ENCODE measurements around the gene ELL.
"Not testable (repeated sequence)": the region's sequence is repeated elsewhere in the genome, so short reads cannot be mapped to it uniquely, and the experiment has no call there.

Gene ELL

GRCh38 chr19:18421371-18421959 is 100.4 kb downstream of the ELL start:
- DNase-seq (ENCODE audit: low read depth) = no peak

- DNase-seq (ENCODE audit: low read depth) = no peak
Observed at GRCh38 chr19:18420930-18421329, 100.9 kb downstream of the ELL start.

- DNase-seq (ENCODE audit: low read depth) = no peak
Observed at GRCh38 chr19:18419699-18420460, 102.0 kb downstream of the ELL start.

GRCh38 chr19:18419195-18419698 is 102.6 kb downstream of the ELL start, which contains the start of gene SSBP4:
Gene SSBP4, plus strand, starts transcription at chr19:18419398. Its CDS starts 251 bp downstream, at chr19:18419649.
- DNase-seq (ENCODE audit: low read depth) = peak; percentile 59

- DNase-seq (ENCODE audit: low read depth) = no peak
Observed at GRCh38 chr19:18418483-18419194, 103.2 kb downstream of the ELL start.

GRCh38 chr19:18418029-18418482 is 103.8 kb downstream of the ELL start:
- DNase-seq (ENCODE audit: low read depth) = no peak

GRCh38 chr19:18417250-18418028 is 104.4 kb downstream of the ELL start:
- no peak for DNase-seq (ENCODE audit: low read depth)

GRCh38 chr19:18416778-18417249 is 105.1 kb downstream of the ELL start:
- peak; percentile 63 for DNase-seq (ENCODE audit: low read depth)

- DNase-seq (ENCODE audit: low read depth) = no peak
Observed at GRCh38 chr19:18415178-18415867, 106.5 kb downstream of the ELL start.

- DNase-seq (ENCODE audit: low read depth) = no peak
Observed at GRCh38 chr19:18414504-18415177, 107.2 kb downstream of the ELL start.

- DNase-seq (ENCODE audit: low read depth) = no peak
Observed at GRCh38 chr19:18412610-18413239, 109.1 kb downstream of the ELL start.

GRCh38 chr19:18408053-18408476 is 113.8 kb downstream of the ELL start:
- DNase-seq (ENCODE audit: low read depth) = no peak

- DNase-seq (ENCODE audit: low read depth) = no peak
Observed at GRCh38 chr19:18406749-18407148, 115.1 kb downstream of the ELL start.

- DNase-seq (ENCODE audit: low read depth) = not testable (repeated sequence)
Observed at GRCh38 chr19:18405754-18406153, 116.1 kb downstream of the ELL start.

GRCh38 chr19:18402455-18403248 is 119.2 kb downstream of the ELL start:
- not testable (repeated sequence) for DNase-seq (ENCODE audit: low read depth)

- no peak for DNase-seq (ENCODE audit: low read depth)
Observed at GRCh38 chr19:18401580-18402112, 120.2 kb downstream of the ELL start.

- DNase-seq (ENCODE audit: low read depth) = no peak
Observed at GRCh38 chr19:18399008-18399407, 122.9 kb downstream of the ELL start.

GRCh38 chr19:18397242-18398202 is 124.3 kb downstream of the ELL start, which contains the start of gene LRRC25:
Gene LRRC25, minus strand, starts transcription at chr19:18397622. Its CDS starts 659 bp downstream, at chr19:18396963.
- DNase-seq (ENCODE audit: low read depth) = no peak
